BE2C (cell line): Measurements from ENCODE around the gene DALRD3.

Experiments used
- DNase-seq: peaks from one replicate; pipeline ENCODE4 v3.0.0-alpha.2; 2020
- H3K27me3 ChIP-seq: fragments of 250-450 bp; sonication (Bioruptor Pico); 2 replicates; pipeline ENCODE4 v1.5.1; 2020; ENCODE audit warnings: mild to moderate bottlenecking
- H3K36me3 ChIP-seq: fragments of 250-450 bp; sonication (Bioruptor Pico); 2 replicates; pipeline ENCODE4 v1.5.1; 2020; ENCODE audit warnings: mild to moderate bottlenecking
- H3K4me1 ChIP-seq: fragments of 250-450 bp; sonication (Bioruptor Pico); 2 replicates; pipeline ENCODE4 v1.5.1; 2020
- H3K4me3 ChIP-seq: 2 replicates; pipeline ENCODE4 v1.5.1; 2011; ENCODE audit warnings: low read depth, low read length
- H3K9me3 ChIP-seq: fragments of 250-450 bp; sonication (Bioruptor Pico); 2 replicates; pipeline ENCODE4 v1.5.1; 2020
- CTCF ChIP-seq: IDR thresholded peaks from 2 replicates; pipeline ENCODE4 v1.5.1; 2012; ENCODE audit warnings: mild to moderate bottlenecking, low read depth, low read length

DALRD3 gene

GRCh38 chr3:49028298-49028672 lies 9.9 kb upstream of the DALRD3 start:
- no peaks in the 10 kb centered on the region for H3K27me3 ChIP-seq
- H3K9me3 ChIP-seq, result no peaks in the 10 kb centered on the region
- no peaks in the 10 kb centered on the region for H3K4me1 ChIP-seq
- peaks cover 36% of the 10 kb centered on the region for H3K36me3 ChIP-seq
- peak overlapping the region; percentile 77 for H3K4me3 ChIP-seq
- no peak for DNase-seq
- TF ChIP-seq CTCF, result no peak

- Histone ChIP-seq H3K36me3 (peaks cover 40% of the 10 kb centered on the region), H3K4me1 (no peaks in the 10 kb centered on the region), H3K9me3 (no peaks in the 10 kb centered on the region), H3K27me3 (no peaks in the 10 kb centered on the region), H3K4me3 (no peak overlapping the region)
- no peak for TF ChIP-seq CTCF
- DNase-seq, result no peak
Observed at GRCh38 chr3:49027634-49028033, 9.3 kb upstream of the DALRD3 start.

- Histone ChIP-seq H3K36me3 (peaks cover 35% of the 10 kb centered on the region), H3K4me1 (no peaks in the 10 kb centered on the region), H3K9me3 (no peaks in the 10 kb centered on the region), H3K4me3 (no peak overlapping the region), H3K27me3 (no peaks in the 10 kb centered on the region)
- TF ChIP-seq CTCF, result no peak
- DNase-seq, result no peak
Observed at GRCh38 chr3:49026536-49026935, 8.2 kb upstream of the DALRD3 start.

- H3K4me1 ChIP-seq, result no peaks in the 10 kb centered on the region
- no peak overlapping the region for H3K4me3 ChIP-seq
- no peak for TF ChIP-seq CTCF
- H3K36me3 ChIP-seq, result peaks cover 34% of the 10 kb centered on the region
- H3K9me3 ChIP-seq, result no peaks in the 10 kb centered on the region
- DNase-seq, result no peak
- no peaks in the 10 kb centered on the region for H3K27me3 ChIP-seq
Observed at GRCh38 chr3:49025793-49026520, 7.6 kb upstream of the DALRD3 start.

GRCh38 chr3:49025005-49025792 lies 6.8 kb upstream of the DALRD3 start:
- peaks cover 34% of the 10 kb centered on the region for H3K36me3 ChIP-seq
- no peak for DNase-seq

More at GRCh38 chr3:49025005-49025792, 6.8 kb upstream of the DALRD3 start:
- Histone ChIP-seq H3K4me1 (no peaks in the 10 kb centered on the region), H3K27me3 (no peaks in the 10 kb centered on the region), H3K4me3 (no peak overlapping the region), H3K9me3 (no peaks in the 10 kb centered on the region)
- no peak for TF ChIP-seq CTCF
